Transverse colon (tissue), 4 donors: ENCODE results near the gene ATF3.

ENCODE experiments used
- EP300 ChIP-seq: sonication (generic); formaldehyde crosslinking; IDR thresholded peaks from one replicate; pipeline ENCODE4 v1.6.1; 2017; ENCODE audit warnings: antibody characterized with exemption, low read depth
- POLR2A ChIP-seq: fragments of 450-650 bp; IDR thresholded peaks from one replicate; pipeline ENCODE4 v1.6.1; 2016; ENCODE audit warnings: antibody characterized with exemption, mild to moderate bottlenecking, moderate library complexity
- POLR2AphosphoS5 ChIP-seq, 3 donors: sonication (generic); formaldehyde crosslinking; IDR thresholded peaks; one replicate each; pipeline ENCODE4 v1.6.1; 2016; ENCODE audit warnings: antibody characterized with exemption in 3 of 3
- TF ChIP-seq, protein P1 (sequence below), 5 experiments: fragments of 200-600 bp in 3 of 5; fragments of 450-650 bp in 2 of 5; sonication (generic) in 3 of 5; IDR thresholded peaks; 1 replicate in 2 of 5; 2 replicates in 3 of 5; pipeline ENCODE4 v1.5.1; 2016 to 2017; ENCODE audit warnings: antibody characterized with exemption in 5 of 5, inconsistent platforms in 3 of 5, mild to moderate bottlenecking in 2 of 5, moderate library complexity in 1 of 5

DNA sequence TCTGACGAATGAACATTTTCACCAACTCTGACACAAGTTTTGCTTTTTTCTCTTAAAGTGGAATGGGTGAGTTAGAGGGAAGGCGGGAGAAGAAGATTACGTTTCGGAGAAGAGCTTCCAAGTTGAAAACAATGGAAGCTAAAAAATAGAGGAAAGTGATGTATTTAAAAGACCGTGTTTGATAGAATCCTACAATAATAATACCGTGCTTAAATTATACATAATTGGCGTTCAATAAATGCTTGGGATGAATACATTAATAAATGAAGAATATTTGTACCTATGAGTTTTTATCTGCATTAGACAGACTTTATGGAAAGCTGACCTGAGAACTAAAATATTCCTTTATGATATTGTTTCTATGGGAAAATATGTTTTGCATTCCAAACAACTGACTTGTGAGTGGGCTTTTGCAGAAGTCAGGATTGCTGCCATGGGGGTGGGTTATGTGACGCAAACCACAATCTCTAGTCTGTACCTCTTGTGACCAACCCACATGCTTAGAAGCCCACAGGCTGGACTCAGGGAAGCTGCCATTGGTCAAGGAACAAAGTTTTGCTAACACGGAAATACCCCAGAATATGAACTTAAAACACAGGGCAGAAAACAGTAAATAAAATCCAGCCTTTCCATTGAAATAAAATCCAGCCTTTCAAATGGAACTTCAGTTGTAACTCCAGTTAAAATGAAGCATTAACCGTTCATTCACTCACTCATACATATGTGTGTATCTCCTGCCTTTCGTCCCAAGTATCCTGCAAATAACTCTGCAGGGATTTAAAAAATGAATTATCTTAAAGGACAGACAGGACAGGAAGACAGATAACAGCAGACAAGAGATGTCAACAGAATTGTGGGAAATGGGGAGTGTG is 21.3 kb upstream of the ATF3 start:
- TF ChIP-seq, protein P1, sequence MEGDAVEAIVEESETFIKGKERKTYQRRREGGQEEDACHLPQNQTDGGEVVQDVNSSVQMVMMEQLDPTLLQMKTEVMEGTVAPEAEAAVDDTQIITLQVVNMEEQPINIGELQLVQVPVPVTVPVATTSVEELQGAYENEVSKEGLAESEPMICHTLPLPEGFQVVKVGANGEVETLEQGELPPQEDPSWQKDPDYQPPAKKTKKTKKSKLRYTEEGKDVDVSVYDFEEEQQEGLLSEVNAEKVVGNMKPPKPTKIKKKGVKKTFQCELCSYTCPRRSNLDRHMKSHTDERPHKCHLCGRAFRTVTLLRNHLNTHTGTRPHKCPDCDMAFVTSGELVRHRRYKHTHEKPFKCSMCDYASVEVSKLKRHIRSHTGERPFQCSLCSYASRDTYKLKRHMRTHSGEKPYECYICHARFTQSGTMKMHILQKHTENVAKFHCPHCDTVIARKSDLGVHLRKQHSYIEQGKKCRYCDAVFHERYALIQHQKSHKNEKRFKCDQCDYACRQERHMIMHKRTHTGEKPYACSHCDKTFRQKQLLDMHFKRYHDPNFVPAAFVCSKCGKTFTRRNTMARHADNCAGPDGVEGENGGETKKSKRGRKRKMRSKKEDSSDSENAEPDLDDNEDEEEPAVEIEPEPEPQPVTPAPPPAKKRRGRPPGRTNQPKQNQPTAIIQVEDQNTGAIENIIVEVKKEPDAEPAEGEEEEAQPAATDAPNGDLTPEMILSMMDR (IDR thresholded peaks at IDR 0.05): no peak
- TF ChIP-seq POLR2AphosphoS5 (IDR thresholded peaks at IDR 0.05) (no peak), EP300 (no peak), POLR2A (no peak)
